SK-N-SH treated with all-trans-retinoic acid at 6 μM for 48 hours (cell line): ENCODE measurements around the gene OR52I2.

ENCODE experiments used
- ATAC-seq: fragments of 200-7000 bp; cut with Tn5 transposase; 3 replicates; pipeline ENCODE4 v1.9.1; 2020; ENCODE audit warnings: mild to moderate bottlenecking, moderate library complexity
- ARNTL ChIP-seq: fragments of 450-650 bp; formaldehyde crosslinking; IDR thresholded peaks from 2 replicates; pipeline ENCODE4 v1.5.0; 2020; ENCODE audit warnings: low read depth, mild to moderate bottlenecking, moderate library complexity, borderline replicate concordance
- BACH2 ChIP-seq: fragments of 250-450 bp; sonication (Bioruptor Pico); IDR thresholded peaks from 2 replicates; pipeline ENCODE4 v1.9.0; 2021; ENCODE audit warnings: mild to moderate bottlenecking, borderline replicate concordance
- CREB5 ChIP-seq: fragments of 250-450 bp; sonication (Bioruptor Pico); IDR thresholded peaks from 2 replicates; pipeline ENCODE4 v1.5.1; 2020; ENCODE audit warnings: low read depth, mild to moderate bottlenecking, moderate library complexity
- CSDC2 ChIP-seq: fragments of 250-450 bp; sonication (Bioruptor Pico); IDR thresholded peaks from 2 replicates; pipeline ENCODE4 v1.5.0; 2020; ENCODE audit warnings: mild to moderate bottlenecking, moderate library complexity
- ESRRG ChIP-seq: fragments of 250-450 bp; sonication (Bioruptor Pico); IDR thresholded peaks from 2 replicates; pipeline ENCODE4 v1.6.1; 2021; ENCODE audit warnings: mild to moderate bottlenecking
- GLIS3 ChIP-seq: fragments of 250-450 bp; sonication (Bioruptor Pico); IDR thresholded peaks from 2 replicates; pipeline ENCODE4 v1.5.0; 2020; ENCODE audit warnings: mild to moderate bottlenecking, moderate library complexity
- OSR1 ChIP-seq: fragments of 250-450 bp; sonication (Bioruptor Pico); IDR thresholded peaks from 2 replicates; pipeline ENCODE4 v1.8.0; 2022; ENCODE audit warnings: moderate library complexity, mild to moderate bottlenecking, inconsistent platforms
- PATZ1 ChIP-seq: fragments of 250-450 bp; sonication (Bioruptor Pico); IDR thresholded peaks from 2 replicates; pipeline ENCODE4 v1.8.0; 2020; ENCODE audit warnings: mild to moderate bottlenecking, moderate library complexity, borderline replicate concordance
- POU6F1 ChIP-seq: fragments of 250-450 bp; sonication (Bioruptor Pico); IDR thresholded peaks from 2 replicates; pipeline ENCODE4 v1.8.0; 2021; ENCODE audit warnings: low read depth, mild to moderate bottlenecking, moderate library complexity, borderline replicate concordance
- PPARA ChIP-seq: fragments of 250-450 bp; sonication (Bioruptor Pico); IDR thresholded peaks from 2 replicates; pipeline ENCODE4 v1.5.0; 2020; ENCODE audit warnings: mild to moderate bottlenecking, borderline replicate concordance
- SNAI2 ChIP-seq: fragments of 250-450 bp; sonication (Bioruptor Pico); IDR thresholded peaks from 2 replicates; pipeline ENCODE4 v1.5.0; 2020; ENCODE audit warnings: mild to moderate bottlenecking, moderate library complexity
- TCF4 ChIP-seq: fragments of 250-450 bp; sonication (Bioruptor Pico); IDR thresholded peaks from 2 replicates; pipeline ENCODE4 v1.8.0; 2021; ENCODE audit warnings: mild to moderate bottlenecking, moderate library complexity, borderline replicate concordance
- TOX ChIP-seq: fragments of 250-450 bp; sonication (Bioruptor Pico); IDR thresholded peaks from 2 replicates; pipeline ENCODE4 v1.8.0; 2021; ENCODE audit warnings: mild to moderate bottlenecking, moderate library complexity, borderline replicate concordance
- TSHZ2 ChIP-seq: fragments of 250-450 bp; sonication (Bioruptor Pico); IDR thresholded peaks from 2 replicates; pipeline ENCODE4 v1.5.0; 2020; ENCODE audit warnings: mild to moderate bottlenecking, moderate library complexity
- ZC3H10 ChIP-seq: fragments of 250-450 bp; sonication (Bioruptor Pico); IDR thresholded peaks from 2 replicates; pipeline ENCODE4 v1.5.1; 2021; ENCODE audit warnings: mild to moderate bottlenecking, moderate library complexity
- ZFP3 ChIP-seq: fragments of 250-450 bp; sonication (Bioruptor Pico); IDR thresholded peaks from 2 replicates; pipeline ENCODE4 v1.5.0; 2020; ENCODE audit warnings: mild to moderate bottlenecking, moderate library complexity
- ZFP30 ChIP-seq: fragments of 450-650 bp; formaldehyde crosslinking; IDR thresholded peaks from 2 replicates; pipeline ENCODE4 v1.5.0; 2022; ENCODE audit warnings: mild to moderate bottlenecking, moderate library complexity
- ZNF70 ChIP-seq: fragments of 450-650 bp; formaldehyde crosslinking; IDR thresholded peaks from 2 replicates; pipeline ENCODE4 v1.5.0; 2020; ENCODE audit warnings: mild to moderate bottlenecking, moderate library complexity
- ZNF8 ChIP-seq: fragments of 450-650 bp; formaldehyde crosslinking; IDR thresholded peaks from 2 replicates; pipeline ENCODE4 v1.5.0; 2020; ENCODE audit warnings: mild to moderate bottlenecking, moderate library complexity
- TF ChIP-seq, protein P1 (sequence below): fragments of 250-450 bp; sonication (Bioruptor Pico); IDR thresholded peaks from 2 replicates; pipeline ENCODE4 v1.5.1; 2021; ENCODE audit warnings: mild to moderate bottlenecking, moderate library complexity

Gene OR52I2

DNA sequence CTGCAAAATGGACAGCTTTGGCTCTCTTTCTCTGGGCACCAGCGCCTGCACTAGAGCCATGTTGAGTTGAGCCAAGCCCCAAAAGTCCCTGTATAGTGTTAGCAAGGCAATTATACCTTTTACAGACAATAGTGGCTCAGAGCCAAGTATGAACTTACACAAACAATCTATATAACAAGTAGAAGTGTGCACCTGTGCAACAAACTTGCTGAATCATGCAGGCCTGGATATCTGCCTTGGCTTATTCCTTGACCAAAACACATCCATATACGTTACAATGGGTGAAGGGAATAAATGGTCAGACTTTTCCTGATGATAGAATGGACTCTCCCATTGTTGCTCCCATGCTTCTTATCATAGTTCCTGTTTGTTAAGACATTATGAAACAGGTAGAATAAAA is 3.8 kb upstream of the OR52I2 start:
- TF ChIP-seq TOX (CRISPR knock-in tag) (no peak), TCF4 (CRISPR knock-in tag) (no peak), BACH2 (CRISPR knock-in tag) (no peak), SNAI2 (CRISPR knock-in tag) (no peak), ZNF70 (CRISPR knock-in tag) (no peak), CREB5 (no peak), OSR1 (CRISPR knock-in tag) (no peak), PPARA (CRISPR knock-in tag) (no peak), CSDC2 (no peak), ZNF8 (CRISPR knock-in tag) (no peak), ZFP3 (CRISPR knock-in tag) (no peak), PATZ1 (CRISPR knock-in tag) (no peak), ARNTL (CRISPR knock-in tag) (no peak), ZC3H10 (CRISPR knock-in tag) (no peak), TSHZ2 (no peak)
- TF ChIP-seq, protein P1, sequence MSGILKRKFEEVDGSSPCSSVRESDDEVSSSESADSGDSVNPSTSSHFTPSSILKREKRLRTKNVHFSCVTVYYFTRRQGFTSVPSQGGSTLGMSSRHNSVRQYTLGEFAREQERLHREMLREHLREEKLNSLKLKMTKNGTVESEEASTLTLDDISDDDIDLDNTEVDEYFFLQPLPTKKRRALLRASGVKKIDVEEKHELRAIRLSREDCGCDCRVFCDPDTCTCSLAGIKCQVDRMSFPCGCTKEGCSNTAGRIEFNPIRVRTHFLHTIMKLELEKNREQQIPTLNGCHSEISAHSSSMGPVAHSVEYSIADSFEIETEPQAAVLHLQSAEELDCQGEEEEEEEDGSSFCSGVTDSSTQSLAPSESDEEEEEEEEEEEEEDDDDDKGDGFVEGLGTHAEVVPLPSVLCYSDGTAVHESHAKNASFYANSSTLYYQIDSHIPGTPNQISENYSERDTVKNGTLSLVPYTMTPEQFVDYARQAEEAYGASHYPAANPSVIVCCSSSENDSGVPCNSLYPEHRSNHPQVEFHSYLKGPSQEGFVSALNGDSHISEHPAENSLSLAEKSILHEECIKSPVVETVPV, result no peak
- no peak for ATAC-seq

GRCh38 chr11:4578624-4579023 is 2.9 kb upstream of the OR52I2 start:
- no peak for TF ChIP-seq TOX (CRISPR knock-in tag)
- TF ChIP-seq ZFP30 (CRISPR knock-in tag), result no peak
- no peak for TF ChIP-seq SNAI2 (CRISPR knock-in tag)
- no peak for TF ChIP-seq OSR1 (CRISPR knock-in tag)
- no peak for TF ChIP-seq POU6F1 (CRISPR knock-in tag)
- no peak for TF ChIP-seq GLIS3
- no peak for TF ChIP-seq TCF4 (CRISPR knock-in tag)
- no peak for TF ChIP-seq PPARA (CRISPR knock-in tag)
- no peak for TF ChIP-seq ESRRG
- no peak for TF ChIP-seq ZNF70 (CRISPR knock-in tag)
- TF ChIP-seq ARNTL (CRISPR knock-in tag), result no peak
- TF ChIP-seq ZFP3 (CRISPR knock-in tag), result no peak
- no peak for TF ChIP-seq TSHZ2
- no peak for ATAC-seq
